Activated gamma-delta T cell treated with Interleukin-2 at 50 U/mL for 16 hours (primary cell): ENCODE results near the gene CRYL1.

Source experiments
- DNase-seq: peaks from one replicate; pipeline ENCODE4 v3.0.0-alpha.2; 2020

Gene CRYL1

DNA sequence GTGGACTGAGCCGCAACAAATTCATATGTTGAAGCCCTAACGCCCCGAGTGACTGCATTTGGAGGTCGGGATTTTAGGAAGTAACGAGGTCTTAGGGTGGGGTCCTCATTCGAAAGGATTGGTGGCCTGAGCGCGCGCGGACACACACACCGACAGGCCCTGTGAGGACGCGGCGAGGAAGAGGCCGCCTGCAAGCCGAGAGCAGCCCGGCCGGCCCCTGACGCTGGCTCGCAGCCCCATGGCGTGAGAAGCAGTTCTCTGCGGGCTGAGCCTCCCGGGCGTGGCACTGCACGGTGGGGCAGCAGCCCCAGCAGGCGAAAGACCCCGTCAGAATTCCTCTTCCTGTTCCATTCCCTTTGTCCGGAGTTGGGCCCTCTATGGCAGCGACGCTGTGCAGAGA lies 131.2 kb downstream of the CRYL1 start:
- DNase-seq = no peak

DNA sequence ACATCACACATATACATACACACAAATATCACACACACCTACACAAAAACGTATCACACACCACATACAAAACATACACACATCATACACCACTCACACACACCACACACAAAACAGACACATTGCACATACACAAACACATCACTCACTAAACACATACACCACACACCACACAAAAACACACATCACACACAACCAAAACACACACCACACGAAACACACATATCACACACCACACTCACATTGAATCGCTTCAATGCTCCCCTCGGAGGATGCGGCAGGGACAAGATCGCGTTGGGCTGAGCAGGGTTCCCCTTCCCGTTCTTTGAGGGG lies 131.5 kb downstream of the CRYL1 start:
- no peak for DNase-seq

DNA sequence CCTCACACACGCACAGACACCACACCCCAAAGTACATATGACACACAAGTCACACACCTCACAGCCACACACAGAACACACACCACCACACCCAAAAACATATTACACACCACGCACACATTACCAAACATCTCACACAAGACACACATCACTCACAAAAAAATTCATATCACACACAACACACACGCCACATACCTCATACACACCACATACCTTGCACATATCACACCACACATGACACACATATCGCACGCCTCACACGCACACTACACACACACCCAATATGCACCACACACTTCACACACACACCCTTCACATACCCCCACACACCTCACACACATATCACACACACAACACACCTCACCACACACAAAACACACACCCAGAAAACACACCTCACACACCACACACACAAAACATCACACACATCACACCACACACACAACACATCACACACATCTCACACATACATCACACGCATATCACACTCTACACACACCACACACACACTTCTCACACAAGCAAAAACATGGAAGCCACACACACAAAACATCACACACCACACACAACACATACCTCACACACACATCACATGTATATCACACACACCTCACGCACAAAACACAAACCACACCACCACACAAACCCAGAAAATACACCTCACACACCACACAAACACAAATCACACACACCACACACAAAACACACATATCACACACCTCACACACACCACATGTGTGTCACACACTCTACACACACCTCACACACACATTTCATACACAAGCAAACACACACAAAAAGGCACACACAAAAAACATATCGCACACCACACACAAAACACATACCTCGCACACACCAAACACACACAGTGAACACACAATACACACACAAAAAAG lies 132.1 kb downstream of the CRYL1 start:
- no peak for DNase-seq

DNA sequence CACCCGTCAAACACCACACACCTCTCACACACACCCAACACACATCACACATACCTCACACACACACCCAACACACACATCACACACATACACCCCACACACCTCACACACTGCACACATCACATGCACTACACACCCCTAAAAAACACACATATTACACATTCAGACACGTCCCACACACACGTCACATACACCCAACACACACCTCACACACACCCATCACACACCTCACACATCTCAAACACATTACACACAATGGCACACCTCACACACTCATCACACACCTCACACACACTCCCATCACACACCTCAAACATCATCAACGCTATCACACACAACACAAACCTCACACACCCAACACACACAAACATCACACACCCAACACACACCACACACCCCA lies 133.1 kb downstream of the CRYL1 start:
- DNase-seq = no peak

DNA sequence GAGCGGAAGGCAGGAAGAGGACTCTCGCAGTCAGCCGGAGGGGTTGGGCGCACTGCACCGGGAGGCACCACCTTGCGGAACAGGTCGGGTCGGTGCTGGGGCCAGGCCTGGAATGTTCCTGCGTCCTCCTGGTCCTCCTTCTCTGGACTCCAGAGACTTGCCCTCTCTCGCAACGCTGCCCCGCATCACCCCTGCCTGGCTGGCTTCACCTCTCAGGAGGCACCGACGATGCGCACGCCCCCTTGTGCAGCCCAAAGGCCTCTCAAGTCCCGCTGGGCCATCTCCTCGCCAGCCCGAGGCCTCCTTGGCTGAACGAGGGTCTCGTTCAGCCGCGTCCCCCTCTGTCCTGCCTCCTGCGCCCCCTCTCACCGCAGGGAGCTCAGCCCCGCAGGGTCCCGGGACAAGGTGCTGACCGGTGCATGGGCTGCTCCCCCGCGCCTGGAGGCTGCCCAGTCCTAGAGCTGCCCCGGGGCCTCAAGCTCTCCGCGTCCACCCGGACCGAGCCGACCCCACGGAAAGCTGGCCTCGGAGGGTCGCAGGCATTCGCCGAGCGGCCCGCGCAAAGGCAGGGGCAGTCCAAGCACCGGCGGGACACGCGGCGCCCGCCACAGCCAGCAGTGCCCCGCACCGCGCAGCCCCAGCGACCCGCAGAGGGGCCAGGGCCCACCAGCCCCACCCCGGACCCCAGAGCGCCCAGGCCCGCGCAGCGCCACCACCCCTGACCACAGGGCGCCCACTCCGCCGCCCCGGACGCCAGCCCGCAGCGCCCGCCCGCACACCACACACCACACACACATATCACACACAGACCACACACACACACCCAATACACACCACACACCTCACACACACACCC lies 133.8 kb downstream of the CRYL1 start:
- DNase-seq = no peak

DNA sequence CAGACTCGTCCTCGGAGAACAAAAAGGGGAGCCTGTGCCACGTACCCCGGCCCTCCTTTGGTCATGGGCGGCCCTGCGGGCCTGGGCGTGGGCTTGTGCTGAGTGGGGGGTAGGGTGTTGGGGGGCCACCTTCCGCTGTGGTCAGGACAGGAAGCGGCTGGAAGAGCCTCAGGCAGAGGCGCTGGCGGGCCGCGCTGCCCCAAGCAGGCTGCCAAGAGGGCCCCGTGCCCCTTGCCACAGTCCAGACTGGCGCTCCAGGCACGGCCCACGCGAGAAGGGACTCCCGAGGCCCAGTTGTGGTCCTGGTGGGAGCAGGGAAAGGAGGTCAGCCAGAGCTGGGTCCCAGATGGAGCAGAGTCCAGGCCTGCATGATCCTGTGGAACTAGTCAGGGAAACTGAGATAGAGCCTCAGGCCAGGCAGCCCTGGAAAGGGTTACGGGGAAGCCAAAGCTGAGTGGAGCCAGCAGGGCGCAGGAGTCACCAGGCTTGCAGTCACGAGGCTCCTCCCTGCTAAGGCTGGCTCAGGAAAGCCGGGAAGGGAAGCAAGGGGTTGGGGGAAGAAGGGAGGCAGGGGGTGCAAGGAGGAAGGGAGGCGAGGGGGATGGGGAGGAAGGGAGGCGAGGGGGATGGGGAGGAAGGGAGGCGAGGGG lies 135.0 kb downstream of the CRYL1 start:
- no peak for DNase-seq

DNA sequence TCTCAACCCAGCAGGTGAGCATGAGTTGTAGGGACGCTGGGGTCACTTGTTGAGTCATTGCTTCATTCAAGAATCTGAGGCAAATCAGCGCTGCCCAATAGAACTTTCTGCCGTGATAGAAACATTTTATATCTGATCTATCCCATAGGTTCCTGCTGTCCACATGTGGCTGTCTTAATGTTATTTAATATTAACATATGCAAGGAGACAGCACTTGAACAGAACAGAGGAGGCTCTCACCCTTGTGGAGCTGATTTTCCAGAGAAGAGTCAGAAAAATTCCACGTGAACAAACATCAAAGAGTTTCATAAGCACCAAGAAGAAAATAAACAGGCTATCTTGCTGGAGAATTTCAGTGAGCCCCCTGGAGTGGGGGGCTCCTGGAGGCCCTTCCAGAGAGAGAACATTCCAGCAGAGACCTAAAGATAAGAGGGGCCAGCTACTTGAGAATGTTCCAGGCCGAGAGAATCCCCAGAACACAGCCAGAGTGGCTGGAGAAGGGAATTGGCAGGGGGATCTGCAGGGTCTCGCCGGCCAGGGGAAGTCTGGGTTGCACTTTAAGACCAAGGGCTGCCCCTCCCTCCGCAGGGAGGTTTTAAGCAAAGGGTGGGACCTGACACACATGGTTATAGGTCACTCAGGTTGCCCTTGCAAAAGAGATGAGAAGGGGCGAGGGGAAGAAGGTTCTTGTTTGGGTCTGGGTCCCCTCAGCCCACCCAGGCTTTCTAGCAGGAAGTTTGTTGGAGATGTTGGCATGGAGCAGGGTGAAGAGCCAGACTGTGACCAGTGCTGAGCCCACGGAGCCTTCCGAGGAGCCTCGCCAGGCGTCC lies 135.7 kb downstream of the CRYL1 start:
- no peak for DNase-seq

DNA sequence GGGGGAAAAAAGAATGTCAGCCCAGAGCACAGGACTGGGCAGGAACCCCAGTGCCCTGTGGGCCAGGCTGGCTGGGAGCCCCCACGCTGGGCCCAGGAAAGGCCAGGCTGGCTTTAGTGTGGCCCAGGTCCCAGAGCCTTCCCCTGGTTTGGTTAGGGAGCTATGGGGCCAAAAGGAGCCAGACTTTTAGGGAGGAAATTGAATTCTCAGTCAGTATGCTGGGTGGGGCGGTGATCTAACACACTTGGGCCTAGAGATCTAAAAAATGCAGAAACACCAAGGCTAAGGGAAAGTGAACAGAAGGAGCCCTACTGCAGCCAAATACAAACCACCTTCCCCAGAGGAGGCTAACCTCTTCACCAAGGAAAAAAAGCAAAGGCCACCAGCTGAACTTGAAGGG lies 137.5 kb downstream of the CRYL1 start:
- no peak for DNase-seq

DNA sequence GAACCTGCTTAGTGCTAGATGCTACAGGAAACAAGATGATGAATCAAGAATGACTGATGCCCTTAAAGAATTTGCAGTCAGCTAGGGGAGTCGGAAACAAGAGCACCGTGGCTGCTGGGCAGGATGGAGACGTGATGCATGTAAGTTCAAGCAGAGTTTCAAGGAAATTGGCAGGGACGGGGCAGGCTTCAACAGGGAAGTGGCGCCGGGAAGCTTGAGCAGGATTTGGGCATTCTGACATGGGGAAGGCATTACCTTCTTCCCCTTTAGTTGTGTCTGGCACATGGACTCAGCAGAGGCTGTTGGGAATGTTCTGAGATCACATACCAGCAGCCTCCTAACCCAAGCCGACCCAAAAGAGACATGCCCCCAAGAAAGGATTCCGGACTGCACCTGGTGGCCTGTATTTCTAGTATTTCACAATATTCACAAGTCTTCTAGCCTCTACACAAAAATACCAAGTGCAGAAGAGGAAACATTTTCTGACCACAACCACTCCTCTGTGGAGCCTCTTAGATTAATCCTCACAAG lies 138.2 kb downstream of the CRYL1 start:
- no peak for DNase-seq

DNA sequence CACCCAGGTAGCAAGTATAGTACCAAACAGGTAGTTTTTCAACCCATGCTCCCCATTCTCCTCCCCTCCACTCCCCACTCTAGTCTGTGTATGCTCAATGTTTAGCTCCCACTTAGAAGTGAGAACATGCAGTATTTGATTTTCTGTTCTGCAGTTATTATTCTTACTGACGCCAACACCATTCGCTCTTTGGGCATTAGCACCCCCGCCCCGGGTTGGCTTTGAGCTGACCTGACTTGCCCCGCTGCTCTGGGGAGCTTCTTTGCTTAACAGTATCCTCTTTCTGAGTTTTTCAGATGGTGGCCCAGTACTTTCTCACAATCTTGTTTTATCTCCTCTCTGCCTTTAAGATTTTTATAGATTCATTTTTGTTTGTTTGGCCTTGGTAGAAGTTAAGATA lies 138.7 kb downstream of the CRYL1 start:
- DNase-seq = no peak

DNA sequence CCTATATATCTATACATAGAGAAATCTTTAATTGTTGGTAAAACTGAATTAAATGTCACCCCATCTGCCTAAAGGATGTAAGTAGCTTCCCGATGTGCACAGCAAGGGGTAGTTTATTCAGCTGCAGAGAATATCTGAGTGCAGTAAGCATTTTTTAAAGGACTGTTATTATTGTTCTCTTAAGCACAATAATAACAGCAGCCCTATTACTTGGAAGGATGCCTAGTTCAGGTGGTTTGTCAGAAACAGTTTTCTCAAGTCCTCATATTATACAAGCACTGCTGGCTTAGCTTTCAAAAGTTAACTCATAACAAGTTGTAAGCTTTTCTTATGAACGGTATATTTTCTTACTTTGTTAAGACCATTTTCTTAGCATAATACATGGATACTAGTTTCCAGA lies 142.6 kb downstream of the CRYL1 start:
- no peak for DNase-seq

DNA sequence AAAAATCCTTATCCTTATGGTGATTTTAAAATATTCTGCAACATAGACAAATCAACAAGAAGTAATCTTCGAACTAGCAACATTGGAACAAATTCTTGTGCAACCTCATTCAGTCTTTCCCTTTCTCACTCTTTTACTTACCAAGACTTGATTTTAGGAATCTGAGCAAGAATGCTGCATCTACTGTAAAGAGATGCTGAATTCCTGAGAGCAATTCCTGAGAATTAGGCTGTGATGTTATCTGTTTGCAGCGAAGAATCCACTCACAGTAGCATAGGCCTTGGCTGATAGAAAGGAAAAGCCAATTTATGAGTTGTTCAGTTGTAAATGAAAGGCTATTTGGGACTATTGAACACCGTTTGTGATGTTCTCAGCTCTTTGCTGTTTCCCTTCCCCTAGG lies 144.3 kb downstream of the CRYL1 start:
- DNase-seq = no peak

DNA sequence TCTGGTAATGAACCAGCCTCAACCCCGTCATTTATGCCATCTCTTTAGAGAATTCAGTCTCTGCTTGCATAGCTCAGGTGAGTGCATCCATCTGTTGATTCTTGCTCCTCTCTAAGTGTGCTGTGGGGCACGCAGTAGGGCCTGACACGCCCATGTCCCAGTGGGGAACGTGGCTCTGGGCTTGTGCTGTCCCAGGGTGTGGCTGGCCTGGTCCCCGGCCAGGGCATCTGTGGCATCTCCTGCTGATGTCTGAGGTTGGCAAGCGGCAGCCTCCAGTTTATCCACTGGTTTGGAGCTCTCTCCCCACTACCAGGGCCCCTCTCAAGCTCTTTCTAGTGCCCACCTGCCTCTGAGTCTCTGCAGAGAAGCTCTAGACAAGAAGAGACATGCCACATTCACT lies 146.9 kb downstream of the CRYL1 start:
- no peak for DNase-seq

DNA sequence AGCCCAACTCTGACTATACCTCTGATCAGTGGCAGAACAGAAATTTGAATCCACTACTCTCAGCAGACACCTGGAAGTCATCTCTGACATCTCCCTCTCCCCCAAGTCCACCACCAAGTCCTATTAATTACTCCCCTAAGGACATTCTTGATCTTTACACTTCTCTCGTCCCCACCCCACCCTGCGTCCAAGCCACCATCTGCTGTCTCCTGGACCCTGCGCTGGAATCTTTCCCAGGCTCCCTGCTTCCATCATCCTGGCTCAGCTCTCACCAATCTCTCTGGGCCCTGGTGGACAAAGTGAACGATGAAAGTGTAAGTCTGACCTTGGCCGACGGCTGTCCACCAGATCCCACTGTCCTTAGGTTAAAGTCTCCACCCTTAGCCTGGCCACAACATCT lies 147.9 kb downstream of the CRYL1 start:
- DNase-seq = no peak

DNA sequence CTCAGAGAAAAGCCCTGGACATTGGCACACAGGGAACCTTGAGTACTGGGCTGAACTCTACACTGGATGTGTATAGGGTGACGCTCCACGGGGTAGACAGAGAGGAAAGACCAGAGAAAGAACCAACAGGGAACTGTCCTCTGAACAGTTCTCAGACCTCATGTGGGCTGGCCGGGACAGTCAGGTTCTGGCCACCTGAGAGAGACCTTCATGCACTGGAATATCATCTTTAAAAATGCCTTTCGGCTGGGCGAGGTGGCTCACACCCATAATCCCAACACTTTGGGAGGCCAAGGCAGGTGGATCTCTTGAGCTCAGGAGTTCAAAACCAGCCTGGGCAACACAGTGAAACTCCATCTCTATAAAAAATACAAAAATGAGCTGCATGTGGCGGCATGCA lies 149.8 kb downstream of the CRYL1 start:
- no peak for DNase-seq

DNA sequence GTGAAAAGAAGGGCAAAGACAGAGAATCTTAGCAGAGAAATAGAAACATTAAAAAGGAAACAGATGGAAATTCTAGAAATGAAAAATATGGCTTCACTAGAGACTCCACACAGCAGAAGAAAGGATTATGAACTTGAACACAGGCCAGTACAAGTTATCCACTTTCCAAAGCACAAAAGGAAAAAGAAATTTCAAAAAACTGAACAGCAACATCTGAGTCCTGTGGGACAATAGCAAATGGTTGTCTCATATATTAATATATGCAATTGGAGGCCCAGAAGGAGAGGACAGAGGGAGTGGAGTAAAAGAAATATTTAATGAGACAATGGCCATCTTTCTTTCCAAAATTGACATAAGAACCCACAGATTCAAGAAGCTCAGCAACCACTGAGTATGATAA lies 151.8 kb downstream of the CRYL1 start:
- no peak for DNase-seq

DNA sequence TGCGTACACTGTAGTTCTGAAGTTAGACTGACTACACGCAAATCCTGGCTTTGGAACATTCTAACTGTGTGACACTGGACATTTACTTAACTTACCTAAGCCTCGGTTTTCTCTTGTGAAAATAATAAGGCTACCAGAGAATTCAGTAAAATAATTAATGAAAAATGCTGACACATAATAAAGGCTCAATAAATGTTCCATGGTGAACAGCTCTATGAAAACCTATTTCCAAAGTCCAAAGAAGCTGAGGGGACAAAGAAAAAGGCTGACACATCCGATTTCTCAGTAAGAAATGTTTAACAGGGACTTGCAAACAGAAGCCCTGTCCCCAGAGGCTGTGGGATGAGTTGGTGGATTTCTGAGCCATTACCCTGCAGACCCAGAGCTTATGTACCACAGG lies 153.8 kb downstream of the CRYL1 start:
- DNase-seq = no peak

DNA sequence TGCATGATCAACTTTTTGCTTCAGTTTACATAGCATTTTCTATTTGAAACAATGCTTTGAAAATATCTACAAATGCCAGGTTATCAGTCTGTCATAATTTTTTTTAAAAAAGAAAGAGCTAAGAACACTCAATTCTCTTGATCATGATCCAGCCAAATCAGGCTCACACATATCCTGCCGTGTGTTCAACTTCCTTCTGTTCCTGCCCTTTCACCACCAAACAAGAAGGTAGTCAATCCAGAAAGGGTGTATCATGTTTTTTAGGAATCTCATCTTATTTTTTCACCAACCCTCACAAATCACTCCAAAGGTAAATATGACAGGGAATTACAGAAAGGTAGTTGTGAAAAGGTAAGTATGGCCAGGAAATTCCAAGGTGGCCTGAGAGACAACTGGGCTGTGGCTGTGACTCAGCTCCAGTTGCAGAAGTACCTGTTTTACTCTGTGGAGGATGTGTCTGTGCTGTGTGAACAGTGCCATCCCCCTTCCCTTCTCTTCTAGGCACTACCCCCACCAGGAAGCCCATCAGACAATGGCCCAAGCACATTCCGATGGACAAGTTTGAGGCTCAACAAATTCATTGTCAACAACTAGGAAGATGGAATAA lies 154.7 kb downstream of the CRYL1 start:
- no peak for DNase-seq

DNA sequence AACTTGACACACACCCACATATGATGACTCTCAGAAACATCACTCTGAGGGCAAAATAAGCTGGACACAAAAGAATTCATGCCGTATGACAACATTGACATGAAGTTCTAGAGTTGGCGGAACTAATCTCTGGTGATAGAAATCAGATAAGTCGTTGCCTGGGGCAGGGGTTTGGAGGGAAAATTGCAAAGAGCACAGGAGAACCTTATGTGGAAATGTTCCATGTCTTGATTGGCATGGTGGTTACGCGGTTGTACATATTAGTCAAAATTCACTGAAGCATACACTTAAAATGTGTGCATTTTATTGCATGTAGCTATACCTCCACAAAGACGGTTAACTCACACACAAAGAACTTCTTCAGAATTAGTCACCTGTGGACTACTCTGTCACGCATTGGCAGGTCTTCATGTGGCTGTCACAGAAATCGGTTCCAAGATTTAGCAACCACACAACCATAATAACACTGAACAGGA lies 155.7 kb downstream of the CRYL1 start:
- no peak for DNase-seq

DNA sequence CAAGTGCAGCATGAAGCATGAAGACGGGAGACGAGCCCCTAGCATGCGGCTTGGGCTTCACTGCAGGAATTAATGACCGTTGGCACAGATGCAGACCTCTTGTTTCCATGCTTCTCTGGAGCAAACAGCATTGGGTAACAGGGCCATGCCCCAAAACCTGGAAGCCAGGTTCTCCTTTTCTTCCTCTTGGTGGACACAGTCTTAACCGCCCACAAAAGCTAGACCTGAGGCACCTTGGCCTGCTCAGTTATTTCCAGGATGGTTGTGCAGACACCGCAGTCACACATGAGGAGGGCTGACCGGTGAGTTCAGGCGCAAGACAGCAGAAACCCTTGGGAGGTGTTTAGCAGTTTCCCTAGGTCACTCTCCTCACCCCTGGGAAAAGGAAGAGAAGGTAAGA lies 159.6 kb downstream of the CRYL1 start:
- no peak for DNase-seq

DNA sequence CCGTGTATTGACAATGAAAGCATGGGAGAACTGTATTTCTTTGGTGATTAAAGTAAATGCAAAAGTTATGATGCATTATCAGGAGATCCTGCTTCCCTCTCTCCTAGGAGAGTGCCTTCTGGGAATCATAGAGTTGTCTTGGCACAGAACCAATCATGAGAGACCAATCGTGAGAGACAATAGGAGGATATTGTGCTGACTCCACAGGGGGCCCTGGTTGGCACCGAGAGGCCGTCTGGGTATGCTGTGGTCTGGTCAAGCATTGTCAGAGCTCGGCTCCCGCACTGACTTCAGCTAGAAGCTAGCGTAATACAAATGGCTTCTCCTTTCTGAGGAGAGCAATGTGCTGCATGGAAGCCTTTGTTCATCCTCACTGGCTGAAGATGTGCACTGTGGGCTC lies 162.1 kb downstream of the CRYL1 start:
- DNase-seq = no peak

DNA sequence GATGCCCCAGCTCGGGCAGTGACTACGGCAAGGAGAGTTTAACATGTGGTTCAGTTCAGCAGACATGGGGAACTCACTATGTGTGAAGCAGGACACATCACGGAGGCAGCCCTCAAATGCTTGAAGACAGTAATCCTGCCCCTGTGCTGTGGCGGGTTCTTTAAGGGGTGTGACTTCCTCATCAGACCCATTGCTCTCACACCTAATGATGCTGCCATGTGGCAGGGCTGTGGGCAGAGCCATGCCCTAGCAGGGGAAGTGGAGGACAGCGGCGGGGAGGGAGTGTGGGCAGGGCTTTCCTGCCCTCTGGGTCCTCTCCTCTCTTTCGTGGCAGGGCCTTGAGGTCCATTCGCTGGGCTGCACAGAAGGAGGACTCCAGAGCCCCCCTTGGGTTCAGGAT lies 162.5 kb downstream of the CRYL1 start:
- no peak for DNase-seq
